ENCODE data around the gene IRGM.
A peak's percentile ranks its signal among the peaks of the same experiment; 100 is the strongest.
"Not testable (repeated sequence)": the region's sequence is repeated elsewhere in the genome, so short reads cannot be mapped to it uniquely, and the experiment has no call there.

Gene IRGM

DNA sequence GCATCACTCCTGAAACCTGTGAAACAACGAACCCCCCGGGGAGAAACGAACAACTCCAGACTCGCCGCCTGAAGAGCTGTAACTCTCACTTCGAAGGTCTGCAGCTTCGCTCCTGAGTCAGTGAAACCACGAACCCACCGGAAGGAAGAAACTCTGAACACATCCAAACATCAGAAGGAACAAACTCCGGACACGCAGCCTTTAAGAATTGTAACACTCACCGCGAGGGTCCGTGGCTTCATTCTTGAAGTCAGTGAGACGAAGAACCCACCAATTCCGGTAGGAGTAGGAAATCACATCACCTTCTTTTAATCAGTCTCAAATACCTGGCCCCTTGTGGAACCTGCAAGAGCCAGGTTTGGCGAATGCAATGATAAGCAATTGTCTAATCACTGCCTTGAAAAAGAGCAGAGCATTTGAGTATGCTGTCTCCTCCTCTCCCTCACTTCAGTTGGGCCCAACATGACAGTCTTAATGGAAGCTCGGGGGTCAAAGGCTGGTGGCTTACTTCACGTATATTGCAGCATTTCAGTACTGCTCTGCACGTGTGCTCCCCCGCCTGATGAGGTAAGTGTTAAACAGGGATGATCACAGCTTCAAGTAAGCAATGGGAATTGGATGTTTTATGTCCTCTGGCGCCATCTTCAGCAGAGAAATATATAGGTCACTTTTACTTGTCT, 473 bp downstream of the IRGM start:
- Histone ChIP-seq H3K36me3 (no peaks in the 10 kb centered on the region), H3K27ac (no peak overlapping the region), H3K9me3 (ENCODE audit: severe bottlenecking) (no peaks in the 10 kb centered on the region), H3K4me3 (ENCODE audit: low read depth, low read length) (no peak overlapping the region), H3K27me3 (ENCODE audit: insufficient read depth, low read depth, severe bottlenecking) (peaks cover 7% of the 10 kb centered on the region)
- TF ChIP-seq CTCF (IDR thresholded peaks at IDR 0.05; ENCODE audit: low read depth, low read length): peak; percentile 54
- DNase-seq: peak; percentile 62

- H3K9me3 ChIP-seq (ENCODE audit: severe bottlenecking): no peaks in the 10 kb centered on the region
- H3K27ac ChIP-seq: no peak overlapping the region
- no peak for DNase-seq
- peaks cover 7% of the 10 kb centered on the region for H3K27me3 ChIP-seq (ENCODE audit: insufficient read depth, low read depth, severe bottlenecking)
- no peak overlapping the region for H3K4me3 ChIP-seq (ENCODE audit: low read depth, low read length)
- TF ChIP-seq CTCF (IDR thresholded peaks at IDR 0.05; ENCODE audit: low read depth, low read length): no peak
- no peaks in the 10 kb centered on the region for H3K36me3 ChIP-seq
Measured at GRCh38 chr5:150847334-150847695, 994 bp downstream of the IRGM start.

DNA sequence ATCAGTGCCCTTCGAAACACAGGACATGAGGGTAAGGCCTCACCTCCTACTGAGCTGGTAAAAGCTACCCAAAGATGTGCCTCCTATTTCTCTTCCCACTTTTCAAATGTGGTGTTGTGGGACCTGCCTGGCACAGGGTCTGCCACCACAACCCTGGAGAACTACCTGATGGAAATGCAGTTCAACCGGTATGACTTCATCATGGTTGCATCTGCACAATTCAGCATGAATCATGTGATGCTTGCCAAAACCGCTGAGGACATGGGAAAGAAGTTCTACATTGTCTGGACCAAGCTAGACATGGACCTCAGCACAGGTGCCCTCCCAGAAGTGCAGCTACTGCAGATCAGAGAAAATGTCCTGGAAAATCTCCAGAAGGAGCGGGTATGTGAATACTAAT, 1.9 kb downstream of the IRGM start:
- no peak for DNase-seq
- no peak overlapping the region for H3K4me3 ChIP-seq (ENCODE audit: low read depth, low read length)
- H3K27me3 ChIP-seq (ENCODE audit: insufficient read depth, low read depth, severe bottlenecking): peaks cover 7% of the 10 kb centered on the region
- no peaks in the 10 kb centered on the region for H3K36me3 ChIP-seq
- no peak overlapping the region for H3K27ac ChIP-seq
- TF ChIP-seq CTCF (IDR thresholded peaks at IDR 0.05; ENCODE audit: low read depth, low read length): no peak
- H3K9me3 ChIP-seq (ENCODE audit: severe bottlenecking): no peaks in the 10 kb centered on the region

DNA sequence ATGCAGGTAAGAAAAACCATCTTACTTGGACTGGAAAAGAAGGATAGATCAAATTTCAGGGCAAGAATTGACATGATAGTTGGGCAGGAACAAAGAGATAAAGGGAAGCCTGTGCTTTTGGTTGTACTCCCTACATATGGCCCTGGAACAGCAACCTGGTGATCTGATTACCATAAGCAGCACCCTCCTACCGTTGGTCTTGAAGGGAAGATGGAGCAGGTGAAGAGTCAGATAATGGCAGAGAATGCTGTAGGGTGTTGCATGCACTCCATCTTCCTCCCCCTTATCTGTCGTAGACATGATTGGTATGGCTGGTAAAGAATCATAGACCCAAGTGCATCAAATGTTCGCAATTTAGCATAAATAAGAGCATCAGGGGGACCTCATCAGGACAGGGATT, 4.7 kb downstream of the IRGM start:
- Histone ChIP-seq H3K4me3 (ENCODE audit: low read depth, low read length) (no peak overlapping the region), H3K27ac (no peak overlapping the region), H3K9me3 (ENCODE audit: severe bottlenecking) (no peaks in the 10 kb centered on the region), H3K36me3 (no peaks in the 10 kb centered on the region), H3K27me3 (ENCODE audit: insufficient read depth, low read depth, severe bottlenecking) (peaks cover 7% of the 10 kb centered on the region)
- TF ChIP-seq CTCF (IDR thresholded peaks at IDR 0.05; ENCODE audit: low read depth, low read length): no peak
- DNase-seq: no peak

GRCh38 chr5:150853561-150853960, 7.2 kb downstream of the IRGM start:
- no peaks in the 10 kb centered on the region for H3K36me3 ChIP-seq
- DNase-seq: no peak
- TF ChIP-seq CTCF (IDR thresholded peaks at IDR 0.05; ENCODE audit: low read depth, low read length): no peak
- no peak overlapping the region for H3K4me3 ChIP-seq (ENCODE audit: low read depth, low read length)
- no peak overlapping the region for H3K27ac ChIP-seq
- peaks cover 4% of the 10 kb centered on the region for H3K9me3 ChIP-seq (ENCODE audit: severe bottlenecking)
- H3K27me3 ChIP-seq (ENCODE audit: insufficient read depth, low read depth, severe bottlenecking): peaks cover 2% of the 10 kb centered on the region

DNA sequence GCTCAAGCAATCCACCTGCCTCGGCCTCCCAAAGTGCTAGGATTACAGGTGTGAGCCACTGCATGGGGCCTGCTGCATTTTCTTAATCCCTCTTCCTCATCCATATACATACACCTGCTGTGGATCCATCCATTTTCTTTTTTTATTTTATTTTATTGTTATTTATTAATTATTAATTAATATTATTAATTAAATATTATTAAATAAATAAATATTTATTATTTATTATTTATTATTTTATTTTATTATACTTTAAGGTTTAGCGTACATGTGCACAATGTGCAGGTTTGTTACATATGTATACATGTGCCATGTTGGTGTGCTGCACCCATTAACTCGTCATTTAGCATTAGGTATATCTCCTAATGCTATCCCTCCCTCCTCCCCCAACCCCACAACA, 10.4 kb downstream of the IRGM start:
- not testable (repeated sequence) for H3K4me3 ChIP-seq (ENCODE audit: low read depth, low read length); H3K9me3 ChIP-seq (ENCODE audit: severe bottlenecking); H3K27me3 ChIP-seq (ENCODE audit: insufficient read depth, low read depth, severe bottlenecking); DNase-seq; H3K36me3 ChIP-seq; H3K27ac ChIP-seq
